ENCODE data around the gene CDX1. TPM values are rescaled to one million over a fixed set of nuclear protein-coding genes. Genes with fewer than 3 reads are reported as not detected.

Gene CDX1
- polyA plus RNA-seq, 3 donors: not detected

- Histone ChIP-seq H3K36me3 (replicated peaks in 1 of 2; ENCODE audit: control insufficient read depth in 1 of 2, insufficient read depth in 2 of 2, low read length in 2 of 2) (no peaks in the 10 kb centered on the region), H3K4me1 (ENCODE audit: control insufficient read depth in 1 of 2, insufficient read depth in 2 of 2, low read length in 2 of 2) (peaks cover 24 to 36% of the 10 kb centered on the region in 2 donors), H3K4me3 (replicated peaks in 1 of 3; ENCODE audit: low read depth in 2 of 3, low read length in 3 of 3) (no peak overlapping the region), H2AFZ (ENCODE audit: insufficient read depth, low read depth, low read length, poor library complexity, severe bottlenecking) (no peak overlapping the region), H3K9me3 (replicated peaks in 1 of 2; ENCODE audit: control insufficient read depth in 1 of 2, insufficient read depth in 1 of 2, low read length in 2 of 2) (no peaks in the 10 kb centered on the region), H3K79me2 (ENCODE audit: insufficient read depth, low read length) (no peaks in the 10 kb centered on the region), H3K4me2 (replicated peaks; ENCODE audit: extremely low read depth, low read length, poor library complexity, severe bottlenecking) (no peak overlapping the region), H3K9ac (ENCODE audit: insufficient read depth, low read length, poor library complexity, severe bottlenecking) (no peak overlapping the region), H3K27me3 (ENCODE audit: control insufficient read depth in 2 of 2, insufficient read depth in 2 of 2, low read length in 2 of 2) (no peaks in the 10 kb centered on the region), H3K27ac (ENCODE audit: low read depth in 1 of 2, low read length in 2 of 2) (no peak overlapping the region), H4K20me1 (ENCODE audit: insufficient read depth, low read length) (no peaks in the 10 kb centered on the region)
- Mint-ChIP-seq H3K4me1 (peaks cover 42% of the 10 kb centered on the region), H3K36me3 (peaks cover 0 to 1% of the 10 kb centered on the region in 2 donors), H3K27ac (peak overlapping the region in 3 of 7 donors; percentile 49 to 90 (median 64)), H3K4me3 (peak overlapping the region in 1 of 2 donors; percentile 35), H3K27me3 (ENCODE audit: low read depth in 3 of 3) (peaks cover 2 to 3% (median 2%) of the 10 kb centered on the region in 3 donors), H3K9me3 (no peaks in the 10 kb centered on the region)
- DNase-seq: peak; percentile 69 to 81 (median 75)
- TF ChIP-seq, protein P1, sequence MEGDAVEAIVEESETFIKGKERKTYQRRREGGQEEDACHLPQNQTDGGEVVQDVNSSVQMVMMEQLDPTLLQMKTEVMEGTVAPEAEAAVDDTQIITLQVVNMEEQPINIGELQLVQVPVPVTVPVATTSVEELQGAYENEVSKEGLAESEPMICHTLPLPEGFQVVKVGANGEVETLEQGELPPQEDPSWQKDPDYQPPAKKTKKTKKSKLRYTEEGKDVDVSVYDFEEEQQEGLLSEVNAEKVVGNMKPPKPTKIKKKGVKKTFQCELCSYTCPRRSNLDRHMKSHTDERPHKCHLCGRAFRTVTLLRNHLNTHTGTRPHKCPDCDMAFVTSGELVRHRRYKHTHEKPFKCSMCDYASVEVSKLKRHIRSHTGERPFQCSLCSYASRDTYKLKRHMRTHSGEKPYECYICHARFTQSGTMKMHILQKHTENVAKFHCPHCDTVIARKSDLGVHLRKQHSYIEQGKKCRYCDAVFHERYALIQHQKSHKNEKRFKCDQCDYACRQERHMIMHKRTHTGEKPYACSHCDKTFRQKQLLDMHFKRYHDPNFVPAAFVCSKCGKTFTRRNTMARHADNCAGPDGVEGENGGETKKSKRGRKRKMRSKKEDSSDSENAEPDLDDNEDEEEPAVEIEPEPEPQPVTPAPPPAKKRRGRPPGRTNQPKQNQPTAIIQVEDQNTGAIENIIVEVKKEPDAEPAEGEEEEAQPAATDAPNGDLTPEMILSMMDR (IDR thresholded peaks at IDR 0.05): peak; percentile 94
- intact Hi-C loops (cut with micrococcal nuclease): loop anchor here (1.0 to 10.0 kb wide), 4 partner anchors 42 to 215 kb away; no protein-coding TSS in a partner anchor
- 63% methylated on average over 22 of the region's 25 CpGs for WGBS (ENCODE audit: insufficient coverage)
These were observed 36.6 kb upstream of the CDX1 start for GRCh38 chr5:150129813-150130492.

DNA sequence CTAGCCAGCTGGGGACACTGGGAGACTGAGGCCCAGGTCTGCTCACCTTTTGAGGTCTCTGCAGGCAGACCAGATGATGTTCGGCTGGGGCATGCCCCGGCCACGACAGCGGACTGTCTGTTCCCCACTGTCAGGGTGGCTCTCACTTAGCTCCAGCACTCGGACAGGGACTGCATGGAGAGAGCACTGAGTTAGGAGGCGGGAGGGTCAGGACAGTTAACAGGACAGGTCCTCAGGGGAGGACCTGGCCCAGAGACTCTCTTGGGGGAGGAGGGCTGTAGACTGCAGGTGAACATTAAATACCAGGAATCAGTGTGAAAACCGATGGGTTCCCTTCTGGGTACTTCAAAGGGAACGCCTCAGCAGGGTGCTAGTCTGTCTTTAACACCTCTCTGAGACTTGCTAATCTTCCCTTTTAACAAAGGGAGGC lies 36.1 kb upstream of the CDX1 start:
- intact Hi-C loops (cut with micrococcal nuclease): loop anchor here (1.0 to 10.0 kb wide), 4 partner anchors 42 to 214 kb away; no protein-coding TSS in a partner anchor
- Mint-ChIP-seq H3K36me3 (peaks cover 0 to 1% of the 10 kb centered on the region in 2 donors), H3K9me3 (no peaks in the 10 kb centered on the region), H3K27me3 (ENCODE audit: low read depth in 3 of 3) (peaks cover 2 to 5% (median 2%) of the 10 kb centered on the region in 3 donors), H3K4me3 (no peak overlapping the region), H3K4me1 (peaks cover 36% of the 10 kb centered on the region), H3K27ac (peak overlapping the region in 1 of 7 donors; percentile 90)
- no peak for DNase-seq
- Histone ChIP-seq H3K9me3 (replicated peaks in 1 of 2; ENCODE audit: control insufficient read depth in 1 of 2, insufficient read depth in 1 of 2, low read length in 2 of 2) (no peaks in the 10 kb centered on the region), H3K27me3 (ENCODE audit: control insufficient read depth in 2 of 2, insufficient read depth in 2 of 2, low read length in 2 of 2) (no peaks in the 10 kb centered on the region), H3K27ac (ENCODE audit: low read depth in 1 of 2, low read length in 2 of 2) (no peak overlapping the region), H4K20me1 (ENCODE audit: insufficient read depth, low read length) (no peaks in the 10 kb centered on the region), H3K4me1 (ENCODE audit: control insufficient read depth in 1 of 2, insufficient read depth in 2 of 2, low read length in 2 of 2) (peaks cover 22 to 30% of the 10 kb centered on the region in 2 donors), H3K4me3 (replicated peaks in 1 of 3; ENCODE audit: low read depth in 2 of 3, low read length in 3 of 3) (no peak overlapping the region), H3K79me2 (ENCODE audit: insufficient read depth, low read length) (no peaks in the 10 kb centered on the region), H3K36me3 (replicated peaks in 1 of 2; ENCODE audit: control insufficient read depth in 1 of 2, insufficient read depth in 2 of 2, low read length in 2 of 2) (no peaks in the 10 kb centered on the region), H2AFZ (ENCODE audit: insufficient read depth, low read depth, low read length, poor library complexity, severe bottlenecking) (no peak overlapping the region), H3K4me2 (replicated peaks; ENCODE audit: extremely low read depth, low read length, poor library complexity, severe bottlenecking) (no peak overlapping the region), H3K9ac (ENCODE audit: insufficient read depth, low read length, poor library complexity, severe bottlenecking) (no peak overlapping the region)
- TF ChIP-seq, protein P1 (IDR thresholded peaks at IDR 0.05): no peak
- 90% methylated on average over 8 of the region's 8 CpGs for WGBS (ENCODE audit: insufficient coverage)
